ENCODE results near the gene KIAA0513. TPM values are rescaled to one million over a fixed set of nuclear protein-coding genes. Genes with fewer than 3 reads are reported as not detected.

The KIAA0513 gene
- total RNA-seq, 1 donor from 2014 or later = 10.6 TPM

GRCh38 chr16:85065099-85065498 lies 37.5 kb downstream of the KIAA0513 start:
- Mint-ChIP-seq H3K9me3 (ENCODE audit: unreplicated experiment) (no peaks in the 10 kb centered on the region), H3K4me3 (ENCODE audit: unreplicated experiment) (no peak overlapping the region), H3K36me3 (ENCODE audit: unreplicated experiment) (peaks cover 4% of the 10 kb centered on the region), H3K27ac (ENCODE audit: unreplicated experiment) (no peak overlapping the region), H3K4me1 (ENCODE audit: unreplicated experiment) (peaks cover 14% of the 10 kb centered on the region), H3K27me3 (ENCODE audit: unreplicated experiment) (no peaks in the 10 kb centered on the region)
- DNase-seq (ENCODE audit: extremely low spot score, unreplicated experiment) = no peak
- TF ChIP-seq CTCF (IDR thresholded peaks at IDR 0.05) = no peak

- peaks cover 14% of the 10 kb centered on the region for H3K4me1 Mint-ChIP-seq (ENCODE audit: unreplicated experiment)
- DNase-seq (ENCODE audit: extremely low spot score, unreplicated experiment) = no peak
Observed at GRCh38 chr16:85066346-85066885, 38.8 kb downstream of the KIAA0513 start.

GRCh38 chr16:85067024-85067423 lies 39.4 kb downstream of the KIAA0513 start:
- no peaks in the 10 kb centered on the region for H3K27me3 Mint-ChIP-seq (ENCODE audit: unreplicated experiment)
- H3K9me3 Mint-ChIP-seq (ENCODE audit: unreplicated experiment) = no peaks in the 10 kb centered on the region
- H3K4me1 Mint-ChIP-seq (ENCODE audit: unreplicated experiment) = peaks cover 14% of the 10 kb centered on the region
- peaks cover 15% of the 10 kb centered on the region for H3K36me3 Mint-ChIP-seq (ENCODE audit: unreplicated experiment)
- TF ChIP-seq CTCF (IDR thresholded peaks at IDR 0.05) = no peak
- no peak overlapping the region for H3K4me3 Mint-ChIP-seq (ENCODE audit: unreplicated experiment)
- no peak overlapping the region for H3K27ac Mint-ChIP-seq (ENCODE audit: unreplicated experiment)
- DNase-seq (ENCODE audit: extremely low spot score, unreplicated experiment) = no peak

More at GRCh38 chr16:85066346-85066885, 38.8 kb downstream of the KIAA0513 start:
- H3K36me3 Mint-ChIP-seq (ENCODE audit: unreplicated experiment) = peaks cover 9% of the 10 kb centered on the region
- no peaks in the 10 kb centered on the region for H3K9me3 Mint-ChIP-seq (ENCODE audit: unreplicated experiment)
- H3K27ac Mint-ChIP-seq (ENCODE audit: unreplicated experiment) = no peak overlapping the region
- TF ChIP-seq CTCF (IDR thresholded peaks at IDR 0.05) = no peak
- H3K4me3 Mint-ChIP-seq (ENCODE audit: unreplicated experiment) = no peak overlapping the region
- no peaks in the 10 kb centered on the region for H3K27me3 Mint-ChIP-seq (ENCODE audit: unreplicated experiment)

- Mint-ChIP-seq H3K9me3 (ENCODE audit: unreplicated experiment) (no peaks in the 10 kb centered on the region), H3K4me1 (ENCODE audit: unreplicated experiment) (peaks cover 14% of the 10 kb centered on the region), H3K36me3 (ENCODE audit: unreplicated experiment) (peaks cover 15% of the 10 kb centered on the region), H3K27me3 (ENCODE audit: unreplicated experiment) (no peaks in the 10 kb centered on the region), H3K27ac (ENCODE audit: unreplicated experiment) (no peak overlapping the region), H3K4me3 (ENCODE audit: unreplicated experiment) (no peak overlapping the region)
- DNase-seq (ENCODE audit: extremely low spot score, unreplicated experiment) = no peak
- TF ChIP-seq CTCF (IDR thresholded peaks at IDR 0.05) = no peak
Observed at GRCh38 chr16:85067426-85067825, 39.8 kb downstream of the KIAA0513 start.

- DNase-seq (ENCODE audit: extremely low spot score, unreplicated experiment) = no peak
- Mint-ChIP-seq H3K4me1 (ENCODE audit: unreplicated experiment) (peaks cover 7% of the 10 kb centered on the region), H3K27ac (ENCODE audit: unreplicated experiment) (no peak overlapping the region), H3K27me3 (ENCODE audit: unreplicated experiment) (no peaks in the 10 kb centered on the region), H3K36me3 (ENCODE audit: unreplicated experiment) (peaks cover 16% of the 10 kb centered on the region), H3K9me3 (ENCODE audit: unreplicated experiment) (no peaks in the 10 kb centered on the region), H3K4me3 (ENCODE audit: unreplicated experiment) (no peak overlapping the region)
- TF ChIP-seq CTCF (IDR thresholded peaks at IDR 0.05) = no peak
Observed at GRCh38 chr16:85068746-85069145, 41.2 kb downstream of the KIAA0513 start.
